ENCODE measurements around the gene USP11.
A peak's percentile ranks its signal among the peaks of the same experiment; 100 is the strongest.

Gene USP11

GRCh38 chrX:47191806-47192401, 40.9 kb upstream of the USP11 start:
- Histone ChIP-seq H3K9ac (ENCODE audit: insufficient read length) (peak overlapping the region; percentile 34), H3K9me3 (ENCODE audit: low read depth, low read length) (no peaks in the 10 kb centered on the region), H3K27ac (peak overlapping the region; percentile 36; the same call in 1 of the 2 replicates), H3K36me3 (ENCODE audit: insufficient read depth, low read length) (peaks cover 22% of the 10 kb centered on the region), H3K4me3 (peak overlapping the region; percentile 72)
- DNase-seq (ENCODE audit: low read depth, low spot score) = no peak
- TF ChIP-seq FOXP2 (optimal IDR thresholded peaks at IDR 0.05; ENCODE audit: control extremely low read depth, extremely low read length, insufficient read depth) = no peak
- no peak for TF ChIP-seq EZH2 (IDR thresholded peaks at IDR 0.05)
- TF ChIP-seq POLR2AphosphoS5 (IDR thresholded peaks at IDR 0.05; ENCODE audit: borderline replicate concordance, low read depth, low read length) = no peak; the same call in 1 of the 2 replicates

- H3K9me3 ChIP-seq (ENCODE audit: low read depth, low read length) = no peaks in the 10 kb centered on the region
- DNase-seq (ENCODE audit: low read depth, low spot score) = peak; percentile 98
- peak within 1 kb of the TSS; percentile 79 for H3K27ac ChIP-seq
- H3K36me3 ChIP-seq (ENCODE audit: insufficient read depth, low read length) = peaks cover 38% of the 10 kb centered on the region
- peak within 1 kb of the TSS; percentile 92 for H3K4me3 ChIP-seq
- peak within 1 kb of the TSS; percentile 92 for H3K9ac ChIP-seq (ENCODE audit: insufficient read length)
- TF ChIP-seq EZH2 (IDR thresholded peaks at IDR 0.05) = no peak
- TF ChIP-seq FOXP2 (optimal IDR thresholded peaks at IDR 0.05; ENCODE audit: control extremely low read depth, extremely low read length, insufficient read depth) = peak; percentile 78
- peak; percentile 90 for TF ChIP-seq POLR2AphosphoS5 (IDR thresholded peaks at IDR 0.05; ENCODE audit: borderline replicate concordance, low read depth, low read length)
These were observed 39.2 kb upstream of the USP11 start, which contains the start of gene UBA1 for GRCh38 chrX:47193475-47194193. Gene UBA1 (plus strand): TSS chrX:47193829. CDS start chrX:47198803, 4,974 bp downstream.

- H3K9me3 ChIP-seq (ENCODE audit: low read depth, low read length) = no peaks in the 10 kb centered on the region
- TF ChIP-seq POLR2AphosphoS5 (IDR thresholded peaks at IDR 0.05; ENCODE audit: borderline replicate concordance, low read depth, low read length) (no peak), FOXP2 (optimal IDR thresholded peaks at IDR 0.05; ENCODE audit: control extremely low read depth, extremely low read length, insufficient read depth) (no peak), EZH2 (IDR thresholded peaks at IDR 0.05) (no peak)
- no peak for DNase-seq (ENCODE audit: low read depth, low spot score)
- H3K36me3 ChIP-seq (ENCODE audit: insufficient read depth, low read length) = peaks cover 44% of the 10 kb centered on the region
- H3K9ac ChIP-seq (ENCODE audit: insufficient read length) = peak overlapping the region; percentile 92
- H3K27ac ChIP-seq = peak overlapping the region; percentile 72
- peak overlapping the region; percentile 92 for H3K4me3 ChIP-seq
These were observed 38.5 kb upstream of the USP11 start for GRCh38 chrX:47194194-47194787.

GRCh38 chrX:47196098-47196497, 36.7 kb upstream of the USP11 start:
- no peak for DNase-seq (ENCODE audit: low read depth, low spot score)
- TF ChIP-seq EZH2 (IDR thresholded peaks at IDR 0.05) = no peak
- TF ChIP-seq POLR2AphosphoS5 (IDR thresholded peaks at IDR 0.05; ENCODE audit: borderline replicate concordance, low read depth, low read length) = no peak
- no peak for TF ChIP-seq FOXP2 (optimal IDR thresholded peaks at IDR 0.05; ENCODE audit: control extremely low read depth, extremely low read length, insufficient read depth)
- Histone ChIP-seq H3K9ac (ENCODE audit: insufficient read length) (peak overlapping the region; percentile 65), H3K4me3 (peak overlapping the region; percentile 92), H3K27ac (no peak overlapping the region), H3K36me3 (ENCODE audit: insufficient read depth, low read length) (peaks cover 60% of the 10 kb centered on the region), H3K9me3 (ENCODE audit: low read depth, low read length) (no peaks in the 10 kb centered on the region)

- TF ChIP-seq FOXP2 (optimal IDR thresholded peaks at IDR 0.05; ENCODE audit: control extremely low read depth, extremely low read length, insufficient read depth) (no peak), EZH2 (IDR thresholded peaks at IDR 0.05) (no peak), POLR2AphosphoS5 (IDR thresholded peaks at IDR 0.05; ENCODE audit: borderline replicate concordance, low read depth, low read length) (no peak)
- Histone ChIP-seq H3K4me3 (peak overlapping the region; percentile 92), H3K27ac (no peak overlapping the region), H3K9me3 (ENCODE audit: low read depth, low read length) (no peaks in the 10 kb centered on the region), H3K36me3 (ENCODE audit: insufficient read depth, low read length) (peaks cover 74% of the 10 kb centered on the region), H3K9ac (ENCODE audit: insufficient read length) (no peak overlapping the region)
- no peak for DNase-seq (ENCODE audit: low read depth, low spot score)
These were observed 35.3 kb upstream of the USP11 start for GRCh38 chrX:47197526-47197925.

GRCh38 chrX:47198026-47198686, 34.7 kb upstream of the USP11 start:
- H3K36me3 ChIP-seq (ENCODE audit: insufficient read depth, low read length) = peaks cover 81% of the 10 kb centered on the region
- no peak overlapping the region for H3K27ac ChIP-seq
- no peak overlapping the region for H3K9ac ChIP-seq (ENCODE audit: insufficient read length)
- DNase-seq (ENCODE audit: low read depth, low spot score) = no peak
- TF ChIP-seq FOXP2 (optimal IDR thresholded peaks at IDR 0.05; ENCODE audit: control extremely low read depth, extremely low read length, insufficient read depth) = no peak
- no peak for TF ChIP-seq POLR2AphosphoS5 (IDR thresholded peaks at IDR 0.05; ENCODE audit: borderline replicate concordance, low read depth, low read length)
- no peak for TF ChIP-seq EZH2 (IDR thresholded peaks at IDR 0.05)
- H3K9me3 ChIP-seq (ENCODE audit: low read depth, low read length) = no peaks in the 10 kb centered on the region
- no peak overlapping the region for H3K4me3 ChIP-seq

- DNase-seq (ENCODE audit: low read depth, low spot score) = no peak
- peaks cover 86% of the 10 kb centered on the region for H3K36me3 ChIP-seq (ENCODE audit: insufficient read depth, low read length)
- H3K9me3 ChIP-seq (ENCODE audit: low read depth, low read length) = no peaks in the 10 kb centered on the region
- H3K4me3 ChIP-seq = no peak overlapping the region
- no peak overlapping the region for H3K9ac ChIP-seq (ENCODE audit: insufficient read length)
- TF ChIP-seq POLR2AphosphoS5 (IDR thresholded peaks at IDR 0.05; ENCODE audit: borderline replicate concordance, low read depth, low read length) = no peak
- no peak for TF ChIP-seq EZH2 (IDR thresholded peaks at IDR 0.05)
- TF ChIP-seq FOXP2 (optimal IDR thresholded peaks at IDR 0.05; ENCODE audit: control extremely low read depth, extremely low read length, insufficient read depth) = no peak
- no peak overlapping the region for H3K27ac ChIP-seq
These were observed 34.1 kb upstream of the USP11 start for GRCh38 chrX:47198687-47199080.

- no peak for DNase-seq (ENCODE audit: low read depth, low spot score)
These were observed 33.5 kb upstream of the USP11 start for GRCh38 chrX:47199286-47199685.

More at GRCh38 chrX:47199286-47199685, 33.5 kb upstream of the USP11 start:
- no peak for TF ChIP-seq FOXP2 (optimal IDR thresholded peaks at IDR 0.05; ENCODE audit: control extremely low read depth, extremely low read length, insufficient read depth)
- TF ChIP-seq POLR2AphosphoS5 (IDR thresholded peaks at IDR 0.05; ENCODE audit: borderline replicate concordance, low read depth, low read length) = no peak
- no peak for TF ChIP-seq EZH2 (IDR thresholded peaks at IDR 0.05)
- no peak overlapping the region for H3K4me3 ChIP-seq
- H3K9me3 ChIP-seq (ENCODE audit: low read depth, low read length) = no peaks in the 10 kb centered on the region
- H3K27ac ChIP-seq = no peak overlapping the region
- peaks cover 92% of the 10 kb centered on the region for H3K36me3 ChIP-seq (ENCODE audit: insufficient read depth, low read length)
- no peak overlapping the region for H3K9ac ChIP-seq (ENCODE audit: insufficient read length)

All from SK-N-MC (cell line).